Caco-2 (cell line): ENCODE data around the gene TEC. TPM values are rescaled to one million over a fixed set of nuclear protein-coding genes. Genes with fewer than 3 reads are reported as not detected.

Source experiments
- BruUV-seq: library from RNA; stranded (reverse); fragments of 400-500 nt; replicated peaks from 2 replicates; lab custom pipeline; 2021; lab: Mats Ljungman, UMichigan
- CTCF ChIA-PET: fragments of 300-600 bp; sonication (Branson Sonifier 250); formaldehyde crosslinking; loops from one replicate; lab custom pipeline; 2022; ENCODE audit warnings: antibody characterized with exemption; lab: Charles Lee
- POLR2A ChIA-PET: fragments of 300-600 bp; sonication (Branson Sonifier 250); formaldehyde crosslinking; loops from one replicate; lab custom pipeline; 2022; ENCODE audit warnings: antibody characterized with exemption; lab: Charles Lee
- DNase-seq, 2 experiments: peaks; one replicate each; pipeline versions ENCODE4 v3.0.0 to v3.0.0-alpha.2; 2020 to 2022
- H3K27me3 ChIP-seq: replicated peaks from 2 replicates; pipeline ENCODE4 v1.6.0; 2011; ENCODE audit warnings: low read length; ENCODE audit not compliant: control insufficient read depth, insufficient read depth
- H3K36me3 ChIP-seq: 2 replicates; pipeline ENCODE4 v1.5.1; 2011; ENCODE audit warnings: low read length; ENCODE audit not compliant: control insufficient read depth, insufficient read depth
- H3K4me1 ChIP-seq: fragments of 250-450 bp; sonication (Bioruptor Pico); 2 replicates; pipeline ENCODE4 v1.5.1; 2020; ENCODE audit warnings: mild to moderate bottlenecking
- H3K4me3 ChIP-seq: 2 replicates; pipeline ENCODE4 v1.5.1; 2011; ENCODE audit warnings: low read depth, mild to moderate bottlenecking, control low read depth, low read length
- H3K9me3 ChIP-seq: fragments of 250-450 bp; sonication (Bioruptor Pico); 2 replicates; pipeline ENCODE4 v1.5.1; 2020; ENCODE audit warnings: mild to moderate bottlenecking, moderate library complexity
- H3K27ac Mint-ChIP-seq: one replicate; pipeline ENCODE4 v1.8.0; 2022; ENCODE audit warnings: mixed read lengths; ENCODE audit not compliant: unreplicated experiment
- H3K27me3 Mint-ChIP-seq: one replicate; pipeline ENCODE4 v1.8.0; 2022; ENCODE audit warnings: mixed read lengths; ENCODE audit not compliant: insufficient read depth, unreplicated experiment
- H3K36me3 Mint-ChIP-seq: one replicate; pipeline ENCODE4 v1.8.0; 2022; ENCODE audit warnings: mild to moderate bottlenecking, mixed read lengths; ENCODE audit not compliant: insufficient read depth, unreplicated experiment
- H3K4me1 Mint-ChIP-seq: one replicate; pipeline ENCODE4 v1.8.0; 2022; ENCODE audit warnings: low read depth, mixed read lengths; ENCODE audit not compliant: unreplicated experiment
- H3K4me3 Mint-ChIP-seq: one replicate; pipeline ENCODE4 v1.8.0; 2022; ENCODE audit warnings: mild to moderate bottlenecking, moderate library complexity, mixed read lengths; ENCODE audit not compliant: unreplicated experiment
- H3K9me3 Mint-ChIP-seq: one replicate; pipeline ENCODE4 v1.8.0; 2022; ENCODE audit warnings: mixed read lengths; ENCODE audit not compliant: unreplicated experiment
- CTCF ChIP-seq, 2 experiments: fragments of 200-600 bp in 1 of 2; IDR thresholded peaks; 1 replicate in 1 of 2; 2 replicates in 1 of 2; pipeline versions ENCODE4 v1.5.1 to v1.8.0; 2011 to 2022; ENCODE audit warnings: antibody characterized with exemption in 1 of 2, control low read depth in 1 of 2, inconsistent platforms in 1 of 2, low read depth in 1 of 2, low read length in 1 of 2, mild to moderate bottlenecking in 1 of 2, moderate library complexity in 1 of 2; ENCODE audit not compliant: insufficient read depth in 1 of 2, severe bottlenecking in 1 of 2, unreplicated experiment in 1 of 2
- intact Hi-C: fragments of 100-400 bp; cut with micrococcal nuclease; formaldehyde crosslinking; loops from one replicate; pipeline ENCODE4 v1.10.0; 2022; ENCODE audit not compliant: unreplicated experiment
- total RNA-seq: library from RNA; stranded (reverse); gene quantifications from 2 replicates; pipeline ENCODE4 v1.2.3, GENCODE V29; 2022

Gene TEC
- total RNA-seq, 1 experiment from 2014 or later: 2.0 TPM

- CTCF ChIA-PET: no interaction called here
- no peak for DNase-seq
- H3K36me3 ChIP-seq: no peaks in the 10 kb centered on the region
- H3K9me3 ChIP-seq: no peaks in the 10 kb centered on the region
- H3K4me1 Mint-ChIP-seq: peaks cover 6% of the 10 kb centered on the region
- no peaks in the 10 kb centered on the region for H3K4me1 ChIP-seq
- POLR2A ChIA-PET: no interaction called here
- no peaks in the 10 kb centered on the region for H3K9me3 Mint-ChIP-seq
- no TSS peak for BruUV-seq
- H3K36me3 Mint-ChIP-seq: no peaks in the 10 kb centered on the region
- intact Hi-C loops: no loop called here
- TF ChIP-seq CTCF (IDR thresholded peaks at IDR 0.05; ENCODE audit: insufficient read depth in 1 of 2, low read depth in 1 of 2, low read length in 1 of 2, severe bottlenecking in 1 of 2, unreplicated experiment in 1 of 2): no peak
- H3K27me3 Mint-ChIP-seq: no peaks in the 10 kb centered on the region
- H3K4me3 ChIP-seq: no peak overlapping the region
- no peaks in the 10 kb centered on the region for H3K27me3 ChIP-seq
- H3K4me3 Mint-ChIP-seq: no peak overlapping the region
- H3K27ac Mint-ChIP-seq: no peak overlapping the region
Measured at GRCh38 chr4:48205107-48205506, 64.5 kb downstream of the TEC start.

- Mint-ChIP-seq H3K36me3 (no peaks in the 10 kb centered on the region), H3K9me3 (no peaks in the 10 kb centered on the region), H3K27ac (no peak overlapping the region), H3K27me3 (no peaks in the 10 kb centered on the region), H3K4me1 (peaks cover 6% of the 10 kb centered on the region), H3K4me3 (no peak overlapping the region)
- Histone ChIP-seq H3K36me3 (no peaks in the 10 kb centered on the region), H3K4me1 (no peaks in the 10 kb centered on the region), H3K27me3 (no peaks in the 10 kb centered on the region), H3K9me3 (no peaks in the 10 kb centered on the region), H3K4me3 (no peak overlapping the region)
- intact Hi-C loops: no loop called here
- ChIA-PET POLR2A (no interaction called here), CTCF (no interaction called here)
- no peak for TF ChIP-seq CTCF (IDR thresholded peaks at IDR 0.05; ENCODE audit: insufficient read depth in 1 of 2, low read depth in 1 of 2, low read length in 1 of 2, severe bottlenecking in 1 of 2, unreplicated experiment in 1 of 2)
- no TSS peak for BruUV-seq
- no peak for DNase-seq
Measured at GRCh38 chr4:48203819-48204218, 65.8 kb downstream of the TEC start.

- peaks cover 6% of the 10 kb centered on the region for H3K4me1 Mint-ChIP-seq
- intact Hi-C loops: no loop called here
- POLR2A ChIA-PET: no interaction called here
Measured at GRCh38 chr4:48197643-48198237, 71.9 kb downstream of the TEC start.

More at GRCh38 chr4:48197643-48198237, 71.9 kb downstream of the TEC start:
- no peak for DNase-seq
- Mint-ChIP-seq H3K27me3 (no peaks in the 10 kb centered on the region), H3K36me3 (no peaks in the 10 kb centered on the region), H3K9me3 (no peaks in the 10 kb centered on the region), H3K4me3 (no peak overlapping the region), H3K27ac (no peak overlapping the region)
- no peaks in the 10 kb centered on the region for H3K36me3 ChIP-seq
- TF ChIP-seq CTCF (IDR thresholded peaks at IDR 0.05; ENCODE audit: insufficient read depth in 1 of 2, low read depth in 1 of 2, low read length in 1 of 2, severe bottlenecking in 1 of 2, unreplicated experiment in 1 of 2): no peak
- CTCF ChIA-PET: interaction anchor here (0.7 kb wide), 1 partner anchor 77 kb away, joined by 3 read pairs; no protein-coding TSS in a partner anchor
- no peaks in the 10 kb centered on the region for H3K27me3 ChIP-seq
- no peaks in the 10 kb centered on the region for H3K4me1 ChIP-seq
- no TSS peak for BruUV-seq
- H3K9me3 ChIP-seq: no peaks in the 10 kb centered on the region
- no peak overlapping the region for H3K4me3 ChIP-seq
